ENCODE measurements around the gene TACC2.

The TACC2 gene

DNA sequence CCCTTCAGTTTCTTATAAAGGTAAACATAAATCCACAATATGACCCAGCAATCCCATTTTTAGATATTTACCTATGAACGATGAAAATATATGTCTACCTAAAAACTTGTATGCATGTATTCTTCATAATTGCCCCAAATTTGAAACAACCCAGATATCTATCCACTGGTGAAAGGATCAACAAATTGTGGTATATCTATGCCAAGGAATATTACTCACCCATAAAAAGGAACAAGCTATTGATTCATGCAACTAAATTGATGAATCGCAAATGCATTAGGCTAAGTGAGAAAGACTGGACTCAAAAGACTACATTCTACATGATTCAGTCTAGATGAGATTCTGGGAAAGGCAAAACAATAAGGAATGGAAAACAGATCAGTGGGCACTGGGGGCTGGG lies 156.2 kb downstream of the TACC2 start:
- no peak overlapping the region for H3K4me3 ChIP-seq (ENCODE audit: low read depth, low read length)
- TF ChIP-seq, protein P1, sequence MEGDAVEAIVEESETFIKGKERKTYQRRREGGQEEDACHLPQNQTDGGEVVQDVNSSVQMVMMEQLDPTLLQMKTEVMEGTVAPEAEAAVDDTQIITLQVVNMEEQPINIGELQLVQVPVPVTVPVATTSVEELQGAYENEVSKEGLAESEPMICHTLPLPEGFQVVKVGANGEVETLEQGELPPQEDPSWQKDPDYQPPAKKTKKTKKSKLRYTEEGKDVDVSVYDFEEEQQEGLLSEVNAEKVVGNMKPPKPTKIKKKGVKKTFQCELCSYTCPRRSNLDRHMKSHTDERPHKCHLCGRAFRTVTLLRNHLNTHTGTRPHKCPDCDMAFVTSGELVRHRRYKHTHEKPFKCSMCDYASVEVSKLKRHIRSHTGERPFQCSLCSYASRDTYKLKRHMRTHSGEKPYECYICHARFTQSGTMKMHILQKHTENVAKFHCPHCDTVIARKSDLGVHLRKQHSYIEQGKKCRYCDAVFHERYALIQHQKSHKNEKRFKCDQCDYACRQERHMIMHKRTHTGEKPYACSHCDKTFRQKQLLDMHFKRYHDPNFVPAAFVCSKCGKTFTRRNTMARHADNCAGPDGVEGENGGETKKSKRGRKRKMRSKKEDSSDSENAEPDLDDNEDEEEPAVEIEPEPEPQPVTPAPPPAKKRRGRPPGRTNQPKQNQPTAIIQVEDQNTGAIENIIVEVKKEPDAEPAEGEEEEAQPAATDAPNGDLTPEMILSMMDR (IDR thresholded peaks at IDR 0.05; ENCODE audit: insufficient read depth, low read depth, low read length, missing control alignments), result no peak
- no peak for DNase-seq (ENCODE audit: low read depth)

DNA sequence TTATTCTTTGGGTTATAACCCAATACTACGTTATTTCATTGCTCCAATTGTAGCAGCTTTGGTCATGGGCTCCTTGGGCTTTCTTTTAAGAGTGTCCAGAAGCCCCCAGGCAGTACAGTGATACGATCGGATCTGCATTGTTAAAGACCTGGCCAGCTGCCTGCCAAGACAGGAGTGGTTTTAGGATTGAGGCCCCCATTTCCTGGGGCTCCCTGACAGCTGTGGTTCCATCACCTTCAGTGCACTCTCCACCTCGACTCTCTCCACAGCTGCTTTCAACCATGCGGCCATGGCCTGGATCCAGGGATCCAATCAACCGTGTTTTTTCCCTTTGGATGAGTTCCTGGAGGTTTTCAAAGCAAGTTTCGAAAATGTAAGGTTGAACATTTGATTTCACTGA lies 158.7 kb downstream of the TACC2 start:
- no peak overlapping the region for H3K4me3 ChIP-seq (ENCODE audit: low read depth, low read length)
- TF ChIP-seq, protein P1 (IDR thresholded peaks at IDR 0.05; ENCODE audit: insufficient read depth, low read depth, low read length, missing control alignments), result no peak
- no peak for DNase-seq (ENCODE audit: low read depth)

DNA sequence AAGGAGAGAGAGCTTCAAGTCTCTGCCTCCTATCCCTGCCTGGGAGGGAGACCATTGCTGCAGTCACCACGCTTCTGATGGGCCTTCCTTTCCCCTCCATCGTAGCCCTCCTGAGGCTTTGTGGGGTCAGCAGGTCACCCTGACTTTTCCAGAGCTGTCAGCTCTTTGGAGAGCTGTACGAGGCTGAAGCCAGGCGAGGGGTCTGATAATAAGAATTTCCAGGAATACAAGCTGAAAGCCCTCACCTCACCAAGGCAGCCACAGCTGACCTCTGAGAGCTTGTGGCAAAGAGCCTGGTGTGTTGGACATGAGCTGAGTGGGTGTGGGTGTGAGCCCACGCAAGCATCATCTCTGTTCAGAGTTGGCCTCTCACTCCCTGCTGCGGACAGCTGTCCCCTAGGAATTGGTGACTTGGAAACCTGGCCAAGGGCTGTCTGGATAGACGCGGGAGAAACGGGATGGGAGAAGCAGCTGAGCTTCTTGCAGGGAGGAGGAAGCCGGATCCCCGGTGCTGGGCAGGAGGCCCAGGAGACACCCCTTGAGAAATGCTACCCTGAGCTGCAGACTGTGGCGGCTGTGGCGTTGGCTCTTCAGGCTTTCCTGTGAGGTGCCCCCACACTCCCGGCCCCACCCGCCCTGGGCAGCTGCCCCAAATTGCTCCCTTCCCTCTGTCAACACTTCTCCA lies 160.1 kb downstream of the TACC2 start:
- no peak for DNase-seq (ENCODE audit: low read depth)
- TF ChIP-seq, protein P1 (IDR thresholded peaks at IDR 0.05; ENCODE audit: insufficient read depth, low read depth, low read length, missing control alignments), result no peak
- H3K4me3 ChIP-seq (ENCODE audit: low read depth, low read length), result no peak overlapping the region

DNA sequence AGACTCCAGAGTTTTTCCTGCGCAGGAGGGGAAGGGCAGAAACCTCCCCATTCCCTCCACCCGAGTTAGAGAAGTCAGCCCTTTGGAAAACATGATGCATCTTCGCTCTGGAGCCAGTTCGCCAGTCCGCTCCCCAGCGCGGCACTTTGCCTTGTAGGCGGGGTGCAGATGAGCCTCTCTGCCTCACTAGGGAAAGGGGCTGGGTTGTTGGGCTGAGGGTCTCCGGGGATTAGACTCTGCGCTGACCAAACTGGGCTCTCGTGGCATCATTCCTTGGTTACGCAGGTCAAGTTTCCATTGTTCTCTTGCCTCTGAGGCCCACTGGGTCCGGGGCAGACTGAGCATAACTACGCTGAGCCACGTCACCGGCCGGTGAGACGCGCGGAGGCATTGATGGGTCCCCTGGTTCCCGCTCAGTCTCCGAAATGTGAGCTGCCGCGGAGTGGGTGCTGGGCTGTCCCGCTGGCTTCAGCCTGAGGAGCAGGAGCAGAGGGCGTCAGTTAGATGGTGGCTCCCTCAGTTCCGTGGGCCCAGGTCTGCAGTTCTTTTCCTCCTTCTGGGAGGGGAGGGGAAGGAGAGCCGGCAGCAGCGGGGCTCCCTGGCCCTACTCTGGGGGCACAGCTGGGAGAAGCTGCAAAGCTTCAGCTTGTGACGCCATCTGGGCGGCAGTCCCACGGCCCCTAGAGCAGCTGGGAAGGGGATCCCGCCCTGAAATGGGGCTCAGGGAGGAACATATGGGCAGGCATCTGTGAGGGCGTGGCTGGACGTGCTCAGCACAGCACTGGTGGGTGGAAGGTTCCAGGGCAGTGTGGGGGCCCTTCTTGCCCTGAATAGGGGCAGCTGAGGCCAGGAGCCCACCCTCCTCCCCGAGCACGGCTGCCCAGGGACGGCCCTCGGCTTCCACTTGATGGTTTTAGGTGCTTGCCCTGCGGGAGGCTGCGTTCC lies 160.9 kb downstream of the TACC2 start:
- no peak for DNase-seq (ENCODE audit: low read depth)
- no peak overlapping the region for H3K4me3 ChIP-seq (ENCODE audit: low read depth, low read length)
- TF ChIP-seq, protein P1 (IDR thresholded peaks at IDR 0.05; ENCODE audit: insufficient read depth, low read depth, low read length, missing control alignments), result no peak

DNA sequence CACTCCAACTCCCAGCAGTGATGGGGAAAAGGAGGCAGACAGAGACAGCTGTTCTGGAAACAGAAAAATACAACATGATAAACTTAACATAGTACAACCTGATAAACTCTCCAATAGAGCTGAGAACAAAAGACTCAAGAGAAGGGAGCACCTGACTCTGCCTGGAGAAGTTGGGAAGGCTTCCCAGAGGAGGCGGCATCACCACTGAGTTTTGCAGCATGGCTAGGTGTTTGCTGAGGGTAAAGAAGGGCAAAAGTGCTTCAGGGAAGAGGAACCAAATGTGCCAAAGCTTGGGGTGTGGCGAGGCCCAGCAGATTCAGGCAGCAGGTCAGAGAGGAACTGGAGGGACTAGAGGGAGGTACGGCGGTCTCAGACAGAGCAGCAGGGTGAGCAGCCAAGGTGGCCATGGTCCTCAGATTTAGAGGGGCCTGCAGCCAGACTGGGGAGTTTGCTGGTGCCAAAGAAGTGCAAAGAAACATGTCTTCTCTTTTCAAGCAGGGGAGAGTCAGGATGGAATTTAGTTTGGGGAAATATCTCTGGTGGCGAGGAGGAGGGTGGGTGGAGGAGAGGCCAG lies 162.2 kb downstream of the TACC2 start:
- DNase-seq (ENCODE audit: low read depth), result no peak
- no peak overlapping the region for H3K4me3 ChIP-seq (ENCODE audit: low read depth, low read length)
- TF ChIP-seq, protein P1 (IDR thresholded peaks at IDR 0.05; ENCODE audit: insufficient read depth, low read depth, low read length, missing control alignments), result no peak

DNA sequence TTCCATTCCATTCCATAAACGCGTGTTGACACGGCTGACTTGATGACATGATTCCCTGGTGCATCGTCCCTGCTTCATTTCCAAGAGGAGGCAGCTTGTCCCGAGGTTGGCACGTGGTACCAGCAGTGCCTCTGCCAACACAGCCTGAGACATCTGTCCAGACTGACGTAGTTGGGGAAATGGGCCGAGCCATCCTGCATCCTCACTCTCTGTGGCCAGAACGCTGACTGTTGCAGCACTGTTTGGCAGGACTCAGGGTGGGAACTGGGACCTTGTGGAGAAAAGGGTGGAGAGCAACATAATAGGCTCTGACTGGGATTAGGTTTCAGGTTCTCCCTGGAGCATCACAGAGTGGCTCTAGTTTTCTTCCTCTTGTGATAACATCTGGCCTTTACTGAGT lies 163.6 kb downstream of the TACC2 start:
- TF ChIP-seq, protein P1 (IDR thresholded peaks at IDR 0.05; ENCODE audit: insufficient read depth, low read depth, low read length, missing control alignments), result no peak
- no peak overlapping the region for H3K4me3 ChIP-seq (ENCODE audit: low read depth, low read length)
- DNase-seq (ENCODE audit: low read depth), result no peak

Data from GM12865 (cell line).